Stimulated activated CD4-positive, alpha-beta T cell treated with anti-CD3 and anti-CD28 coated beads, Interleukin-4, amount 100 ng/mL, for 4 hours (primary cell): ENCODE data around the gene KIF17.
"Not testable (repeated sequence)": the region's sequence is repeated elsewhere in the genome, so short reads cannot be mapped to it uniquely, and the experiment has no call there.

Source experiments
- DNase-seq, 2 experiments: peaks; one replicate each; pipeline ENCODE4 v3.0.0-alpha.2; 2020

The KIF17 gene

GRCh38 chr1:20726932-20727745 is 9.3 kb upstream of the KIF17 start:
- no peak for DNase-seq

GRCh38 chr1:20726118-20726911 is 8.5 kb upstream of the KIF17 start:
- DNase-seq = no peak

- no peak for DNase-seq
These were observed 7.6 kb upstream of the KIF17 start for GRCh38 chr1:20725189-20726117.

- no peak for DNase-seq
These were observed 6.8 kb upstream of the KIF17 start for GRCh38 chr1:20724364-20725188.

- no peak for DNase-seq
These were observed 5.9 kb upstream of the KIF17 start for GRCh38 chr1:20723537-20724363.

- DNase-seq = no peak
These were observed 5.3 kb upstream of the KIF17 start for GRCh38 chr1:20723159-20723536.

GRCh38 chr1:20721117-20722061 is 3.6 kb upstream of the KIF17 start:
- no peak for DNase-seq

GRCh38 chr1:20720631-20721091 is 2.9 kb upstream of the KIF17 start:
- DNase-seq = no peak

GRCh38 chr1:20719871-20720620 is 2.2 kb upstream of the KIF17 start:
- no peak for DNase-seq

GRCh38 chr1:20719261-20719660 is 1.5 kb upstream of the KIF17 start:
- DNase-seq = no peak

- not testable (repeated sequence) for DNase-seq
These were observed 606 bp upstream of the KIF17 start for GRCh38 chr1:20718343-20718882.

GRCh38 chr1:20716232-20716631 is 1.6 kb downstream of the KIF17 start:
- DNase-seq = no peak

GRCh38 chr1:20715406-20715805 is 2.4 kb downstream of the KIF17 start:
- DNase-seq = no peak

- DNase-seq = no peak
These were observed 4.4 kb downstream of the KIF17 start for GRCh38 chr1:20713440-20713839.

GRCh38 chr1:20712215-20712577 is 5.6 kb downstream of the KIF17 start:
- DNase-seq = no peak

- no peak for DNase-seq
These were observed 6.3 kb downstream of the KIF17 start for GRCh38 chr1:20711285-20712214.

GRCh38 chr1:20710469-20711284 is 7.1 kb downstream of the KIF17 start:
- no peak for DNase-seq
